Measurements from ENCODE around the gene IL1R2. TPM values are rescaled to one million over a fixed set of nuclear protein-coding genes. Genes with fewer than 3 reads are reported as not detected.
A peak's percentile ranks its signal among the peaks of the same experiment; 100 is the strongest.

Gene IL1R2
- total and polyA plus RNA-seq, 2 of the 13 experiments (the other 11 are each of a cell fraction or from before 2014, with no cell fraction given): 3.6 to 7.3 TPM

GRCh38 chr2:101961338-101962191, 30.2 kb upstream of the IL1R2 start (continued):
- no peak for TF ChIP-seq HMGXB3 (CRISPR knock-in tag; IDR thresholded peaks at IDR 0.05; ENCODE audit: borderline replicate concordance)
- 0 out of 2 replicates have a peak, but pooled peaks have one; percentile 9 for TF ChIP-seq ZNF703 (CRISPR knock-in tag; IDR thresholded peaks at IDR 0.05; ENCODE audit: borderline replicate concordance)
- peak; percentile 71; the same call in 1 of the 2 replicates for TF ChIP-seq ZNF232 (CRISPR knock-in tag; IDR thresholded peaks at IDR 0.05; ENCODE audit: borderline replicate concordance)
- TF ChIP-seq AKNA (CRISPR knock-in tag; IDR thresholded peaks at IDR 0.05; ENCODE audit: borderline replicate concordance): no peak
- no peak for TF ChIP-seq ZNF609 (CRISPR knock-in tag; IDR thresholded peaks at IDR 0.05; ENCODE audit: borderline replicate concordance)
- no peak for TF ChIP-seq DR1 (CRISPR knock-in tag; IDR thresholded peaks at IDR 0.05)
- TF ChIP-seq ATF1 (CRISPR knock-in tag; IDR thresholded peaks at IDR 0.05): no peak
- no peak for TF ChIP-seq ATM (IDR thresholded peaks at IDR 0.05; ENCODE audit: borderline replicate concordance)
- TF ChIP-seq ZNF160 (CRISPR knock-in tag; IDR thresholded peaks at IDR 0.05): no peak
- TF ChIP-seq TCF7L2 (IDR thresholded peaks at IDR 0.05; ENCODE audit: low read depth, low read length): no peak
- TF ChIP-seq SCMH1 (CRISPR knock-in tag; IDR thresholded peaks at IDR 0.05; ENCODE audit: borderline replicate concordance): no peak
- TF ChIP-seq ZIK1 (CRISPR knock-in tag; IDR thresholded peaks at IDR 0.05; ENCODE audit: borderline replicate concordance, low read depth): 0 out of 2 replicates have a peak, but pooled peaks have one; percentile 75
- no peak; the same call in 1 of the 2 replicates for TF ChIP-seq SP4 (CRISPR knock-in tag; IDR thresholded peaks at IDR 0.05)
- TF ChIP-seq CCAR2 (optimal IDR thresholded peaks at IDR 0.05; ENCODE audit: low read depth, low read length): no peak
